Nephron (organoid): ENCODE data around the gene HIPK2.

Source experiments
- H3K27ac Mint-ChIP-seq, 3 experiments: 2 replicates each; pipeline ENCODE4 v1.8.0; 2020; ENCODE audit warnings: mixed read lengths in 3 of 3, mild to moderate bottlenecking in 2 of 3, moderate library complexity in 1 of 3
- H3K27me3 Mint-ChIP-seq: 2 replicates; pipeline ENCODE4 v1.8.0; 2021; ENCODE audit warnings: low read depth, mild to moderate bottlenecking, moderate library complexity, mixed read lengths
- H3K36me3 Mint-ChIP-seq: 2 replicates; pipeline ENCODE4 v1.8.0; 2020; ENCODE audit warnings: low read depth, mixed read lengths
- H3K4me1 Mint-ChIP-seq: 2 replicates; pipeline ENCODE4 v1.8.0; 2020; ENCODE audit warnings: mixed read lengths
- H3K4me3 Mint-ChIP-seq, 3 experiments: 2 replicates each; pipeline ENCODE4 v1.8.0; 2020; ENCODE audit warnings: mild to moderate bottlenecking in 3 of 3, mixed read lengths in 3 of 3, moderate library complexity in 2 of 3
- H3K9me3 Mint-ChIP-seq: 2 replicates; pipeline ENCODE4 v1.8.0; 2020; ENCODE audit warnings: mixed read lengths
- TF ChIP-seq, protein P1 (sequence below), 3 experiments: fragments of 200-600 bp; sonication (generic); IDR thresholded peaks; one replicate each; pipeline ENCODE4 v1.5.0; 2021; ENCODE audit warnings: antibody characterized with exemption in 3 of 3; ENCODE audit not compliant: unreplicated experiment in 3 of 3

HIPK2 gene

DNA sequence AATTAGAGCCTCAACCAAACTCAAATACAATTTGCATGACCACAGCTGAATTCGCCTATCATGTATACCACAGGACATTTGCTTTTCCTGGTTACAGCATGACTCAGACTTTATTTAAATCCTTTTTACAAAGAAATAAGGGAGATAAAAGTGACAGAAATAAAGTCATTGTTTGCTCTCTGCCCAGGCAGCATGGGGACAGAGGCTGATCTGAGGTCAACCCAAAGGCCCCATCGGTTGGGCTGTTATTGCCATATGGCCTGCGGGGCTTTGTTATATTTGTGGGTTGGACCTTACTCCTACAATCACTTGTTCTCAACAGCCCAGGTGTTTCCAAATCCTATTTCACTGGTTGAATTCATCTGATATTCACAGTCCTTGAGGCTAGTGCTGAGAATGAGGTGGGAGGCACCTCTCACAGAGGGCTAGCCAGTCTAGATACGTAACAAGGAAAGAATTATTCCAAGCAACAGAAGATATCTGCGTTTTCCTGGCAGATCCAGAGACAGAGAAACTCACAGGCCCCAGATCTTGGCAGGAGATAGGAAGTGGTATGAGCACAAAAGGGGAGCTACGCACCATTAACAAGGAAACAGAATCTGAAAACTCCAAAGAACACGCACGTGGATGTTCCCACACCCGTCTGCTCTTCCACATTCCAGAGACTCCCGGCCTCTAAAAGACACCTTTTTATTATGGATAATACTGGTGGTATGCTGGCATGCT, 117.3 kb downstream of the HIPK2 start:
- TF ChIP-seq, protein P1, sequence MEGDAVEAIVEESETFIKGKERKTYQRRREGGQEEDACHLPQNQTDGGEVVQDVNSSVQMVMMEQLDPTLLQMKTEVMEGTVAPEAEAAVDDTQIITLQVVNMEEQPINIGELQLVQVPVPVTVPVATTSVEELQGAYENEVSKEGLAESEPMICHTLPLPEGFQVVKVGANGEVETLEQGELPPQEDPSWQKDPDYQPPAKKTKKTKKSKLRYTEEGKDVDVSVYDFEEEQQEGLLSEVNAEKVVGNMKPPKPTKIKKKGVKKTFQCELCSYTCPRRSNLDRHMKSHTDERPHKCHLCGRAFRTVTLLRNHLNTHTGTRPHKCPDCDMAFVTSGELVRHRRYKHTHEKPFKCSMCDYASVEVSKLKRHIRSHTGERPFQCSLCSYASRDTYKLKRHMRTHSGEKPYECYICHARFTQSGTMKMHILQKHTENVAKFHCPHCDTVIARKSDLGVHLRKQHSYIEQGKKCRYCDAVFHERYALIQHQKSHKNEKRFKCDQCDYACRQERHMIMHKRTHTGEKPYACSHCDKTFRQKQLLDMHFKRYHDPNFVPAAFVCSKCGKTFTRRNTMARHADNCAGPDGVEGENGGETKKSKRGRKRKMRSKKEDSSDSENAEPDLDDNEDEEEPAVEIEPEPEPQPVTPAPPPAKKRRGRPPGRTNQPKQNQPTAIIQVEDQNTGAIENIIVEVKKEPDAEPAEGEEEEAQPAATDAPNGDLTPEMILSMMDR (IDR thresholded peaks at IDR 0.05; ENCODE audit: unreplicated experiment in 3 of 3): no peak
- Mint-ChIP-seq H3K27ac (peak overlapping the region; percentile 50 to 88 (median 78)), H3K27me3 (no peaks in the 10 kb centered on the region), H3K4me1 (peaks cover 69% of the 10 kb centered on the region), H3K9me3 (no peaks in the 10 kb centered on the region), H3K36me3 (peaks cover 49% of the 10 kb centered on the region), H3K4me3 (no peak overlapping the region)

DNA sequence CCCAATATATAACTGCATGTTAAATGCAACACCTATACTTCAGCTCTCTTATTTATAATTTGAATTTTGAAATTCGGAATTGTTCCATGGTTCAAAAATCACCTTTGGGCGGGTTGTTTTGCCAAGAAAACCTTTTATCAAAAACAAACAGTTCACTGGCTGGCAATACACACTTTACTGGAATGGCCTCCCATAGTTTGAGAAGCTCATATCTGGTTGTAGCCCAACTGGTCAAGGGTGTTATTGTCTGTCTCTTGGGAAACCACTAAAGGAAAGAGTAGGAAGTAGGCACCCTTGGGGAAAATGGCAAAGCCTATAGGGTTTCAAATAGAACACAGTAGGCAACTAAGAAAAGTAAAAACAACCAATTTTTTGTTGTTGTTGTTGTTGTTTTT, 117.9 kb downstream of the HIPK2 start:
- TF ChIP-seq, protein P1 (IDR thresholded peaks at IDR 0.05; ENCODE audit: unreplicated experiment in 3 of 3): no peak
- H3K9me3 Mint-ChIP-seq: no peaks in the 10 kb centered on the region
- no peak overlapping the region for H3K4me3 Mint-ChIP-seq
- peaks cover 74% of the 10 kb centered on the region for H3K4me1 Mint-ChIP-seq
- H3K27me3 Mint-ChIP-seq: no peaks in the 10 kb centered on the region
- H3K36me3 Mint-ChIP-seq: peaks cover 52% of the 10 kb centered on the region
- peak overlapping the region; percentile 16 to 88 (median 50) for H3K27ac Mint-ChIP-seq

DNA sequence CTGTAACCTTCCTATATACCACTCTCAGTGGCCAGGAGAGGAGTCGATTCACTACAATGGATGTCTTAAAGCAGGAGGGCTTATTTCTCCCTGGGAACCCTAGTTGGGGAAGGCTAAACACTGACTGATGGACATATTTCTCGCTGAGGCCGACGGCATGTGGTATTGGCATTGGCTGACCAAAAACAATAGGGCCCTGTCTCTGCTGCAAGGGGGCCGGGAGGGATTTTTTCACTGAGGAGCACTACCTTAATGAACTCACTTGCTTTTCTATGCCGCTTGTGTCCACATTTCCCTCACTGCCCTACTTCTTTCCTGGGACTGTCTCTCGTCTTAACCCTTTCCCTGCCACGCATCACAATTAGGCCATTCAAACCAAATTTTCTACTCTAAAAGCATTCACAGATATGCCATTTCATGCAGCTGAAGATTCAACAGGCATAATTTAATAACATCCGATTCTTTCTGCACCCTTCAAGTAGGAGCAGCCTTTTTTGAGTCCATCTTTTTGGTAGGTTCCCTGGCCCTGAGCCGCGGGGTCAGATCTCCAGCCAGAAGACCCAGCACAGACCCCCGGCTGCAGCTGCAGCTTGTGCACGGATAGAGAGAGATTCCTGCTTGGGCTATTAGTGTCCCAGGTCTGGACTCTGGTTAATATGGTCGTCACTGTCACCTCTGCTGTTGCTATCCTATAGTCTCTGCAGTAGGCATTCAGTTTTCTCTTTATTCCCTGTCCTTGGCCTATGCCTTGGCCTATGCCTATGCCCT, 118.7 kb downstream of the HIPK2 start:
- Mint-ChIP-seq H3K27ac (peak overlapping the region; percentile 63 to 88 (median 78)), H3K4me1 (peaks cover 79% of the 10 kb centered on the region), H3K27me3 (no peaks in the 10 kb centered on the region), H3K9me3 (no peaks in the 10 kb centered on the region), H3K36me3 (peaks cover 48% of the 10 kb centered on the region), H3K4me3 (peak overlapping the region in 1 of 3 experiments; percentile 5)
- TF ChIP-seq, protein P1 (IDR thresholded peaks at IDR 0.05; ENCODE audit: unreplicated experiment in 3 of 3): no peak

DNA sequence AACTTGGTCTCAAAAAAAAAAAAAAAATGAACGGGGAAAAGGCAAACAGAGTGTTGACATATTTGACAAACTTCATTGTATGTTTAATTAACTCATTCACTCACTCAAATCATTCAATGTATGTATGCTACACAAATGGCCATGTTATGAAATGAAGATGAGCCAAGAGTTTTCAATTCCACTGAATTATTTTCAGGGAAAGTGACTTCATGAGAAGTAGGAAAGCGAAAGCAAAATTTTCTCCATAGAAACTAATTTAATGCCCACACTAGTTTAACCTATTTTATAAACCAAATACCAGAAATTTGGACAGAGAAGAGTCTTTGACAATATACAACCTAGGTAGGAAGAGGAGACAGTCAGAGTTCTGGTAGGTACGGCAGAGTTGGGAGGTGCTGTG, 119.5 kb downstream of the HIPK2 start:
- no peaks in the 10 kb centered on the region for H3K27me3 Mint-ChIP-seq
- TF ChIP-seq, protein P1 (IDR thresholded peaks at IDR 0.05; ENCODE audit: unreplicated experiment in 3 of 3): no peak
- no peaks in the 10 kb centered on the region for H3K9me3 Mint-ChIP-seq
- H3K36me3 Mint-ChIP-seq: peaks cover 43% of the 10 kb centered on the region
- H3K27ac Mint-ChIP-seq: peak overlapping the region; percentile 63 to 88 (median 78)
- no peak overlapping the region for H3K4me3 Mint-ChIP-seq
- H3K4me1 Mint-ChIP-seq: peaks cover 76% of the 10 kb centered on the region

DNA sequence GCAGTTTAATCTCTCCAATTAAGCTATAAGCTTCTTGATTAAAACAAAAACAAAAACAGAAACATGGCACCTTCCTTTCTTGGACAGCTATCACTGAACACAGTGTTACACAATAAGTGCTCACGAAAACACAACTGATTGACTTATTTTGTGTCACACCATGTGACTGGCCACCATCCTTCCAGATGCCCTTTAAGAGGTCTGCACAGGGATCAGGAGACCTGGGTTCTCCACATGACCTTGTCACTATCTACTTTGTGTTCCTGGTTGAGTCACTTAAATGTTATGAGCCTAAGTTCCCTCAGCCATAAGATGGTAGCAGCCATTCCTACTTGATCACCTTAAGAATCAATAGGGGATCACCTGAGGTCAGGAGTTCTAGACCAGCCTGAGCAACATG, 120.1 kb downstream of the HIPK2 start:
- H3K4me1 Mint-ChIP-seq: peaks cover 77% of the 10 kb centered on the region
- TF ChIP-seq, protein P1 (IDR thresholded peaks at IDR 0.05; ENCODE audit: unreplicated experiment in 3 of 3): no peak
- H3K27me3 Mint-ChIP-seq: no peaks in the 10 kb centered on the region
- no peak overlapping the region for H3K4me3 Mint-ChIP-seq
- H3K27ac Mint-ChIP-seq: peak overlapping the region in 1 of 3 experiments; percentile 68
- peaks cover 38% of the 10 kb centered on the region for H3K36me3 Mint-ChIP-seq
- H3K9me3 Mint-ChIP-seq: no peaks in the 10 kb centered on the region
